HG02763 (cell line): ENCODE measurements around the gene EPS8.
"Not testable (repeated sequence)": the region's sequence is repeated elsewhere in the genome, so short reads cannot be mapped to it uniquely, and the experiment has no call there.

Experiments
- ATAC-seq: cut with Tn5 transposase; IDR thresholded peaks from one replicate; pipeline ENCODE4 v1.9.1; 2021; ENCODE audit warnings: mild to moderate bottlenecking, moderate library complexity; ENCODE audit not compliant: unreplicated experiment

The EPS8 gene

GRCh38 chr12:15762162-15762561, 27.0 kb downstream of the EPS8 start:
- ATAC-seq, result not testable (repeated sequence)

DNA sequence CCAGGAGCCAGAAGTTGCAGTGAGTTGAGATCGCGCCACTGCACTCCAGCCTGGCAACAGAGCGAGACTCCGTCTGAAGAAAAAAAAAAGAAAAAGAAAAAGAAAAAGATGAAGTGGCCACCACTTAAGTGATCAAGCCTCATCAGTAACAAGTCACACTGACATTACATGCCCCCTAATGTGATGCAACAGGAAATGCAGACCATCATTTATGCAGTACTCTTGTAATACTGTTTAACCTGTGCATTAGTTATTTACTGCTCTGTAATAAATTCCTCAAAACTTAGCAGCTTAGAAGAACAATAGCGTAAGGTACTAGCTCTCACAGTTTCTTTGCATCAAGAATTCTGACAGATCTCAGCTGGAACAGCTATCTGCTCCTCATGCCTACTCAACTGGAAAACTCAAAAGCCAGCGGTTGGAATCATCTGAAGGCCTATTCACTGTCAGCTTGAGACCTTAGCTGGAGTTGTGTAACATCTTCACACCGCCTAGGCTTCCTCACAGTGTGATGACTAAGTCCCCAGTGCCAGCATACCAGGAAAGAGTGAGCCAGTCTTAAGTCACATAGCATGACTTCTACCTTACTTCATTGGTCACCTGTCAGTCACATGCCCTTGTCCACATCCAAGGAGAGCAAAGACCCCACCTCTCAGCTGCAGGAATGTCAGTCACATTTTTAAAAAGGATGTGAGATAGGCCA, 31.5 kb downstream of the EPS8 start:
- ATAC-seq, result no peak

GRCh38 chr12:15756822-15757221, 32.4 kb downstream of the EPS8 start:
- no peak for ATAC-seq

GRCh38 chr12:15754233-15754632, 35.0 kb downstream of the EPS8 start:
- ATAC-seq, result no peak

GRCh38 chr12:15752785-15753184, 36.4 kb downstream of the EPS8 start:
- ATAC-seq, result no peak

DNA sequence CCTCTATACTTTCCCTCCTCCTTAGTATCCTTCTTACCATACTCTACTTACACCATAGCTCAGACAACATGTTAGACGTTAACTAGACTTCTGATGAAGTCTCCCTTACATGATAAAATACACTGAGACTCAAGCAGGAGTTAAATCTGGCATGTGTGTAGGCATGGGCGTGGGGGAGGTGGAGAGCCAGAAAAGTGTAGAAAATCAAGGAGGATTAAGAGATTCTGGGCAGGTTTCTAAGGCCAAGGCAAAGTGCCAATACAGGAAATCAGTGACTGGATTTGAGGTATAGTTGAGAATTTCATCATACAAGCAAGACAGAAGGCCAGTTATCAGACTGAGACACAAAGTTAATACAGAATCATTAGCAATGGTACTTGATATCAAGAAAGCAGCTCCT, 37.4 kb downstream of the EPS8 start:
- no peak for ATAC-seq

GRCh38 chr12:15749937-15750336, 39.3 kb downstream of the EPS8 start:
- ATAC-seq, result no peak

DNA sequence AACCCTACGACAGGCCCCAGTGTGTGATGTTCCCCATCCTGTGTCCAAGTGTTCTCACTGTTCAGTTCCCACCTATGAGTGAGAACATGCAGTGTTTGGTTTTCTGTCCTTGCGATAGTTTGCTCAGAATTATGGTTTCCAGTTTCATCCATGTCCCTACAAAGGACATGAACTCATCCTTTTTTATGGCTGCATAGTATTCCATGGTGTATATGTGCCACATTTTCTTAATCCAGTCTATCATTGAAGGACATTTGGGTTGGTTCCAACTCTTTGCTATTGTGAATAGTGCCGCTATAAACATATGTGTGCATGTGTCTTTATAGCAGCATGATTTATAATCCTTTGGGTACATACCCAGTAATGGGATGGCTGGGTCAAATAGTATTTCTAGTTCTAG, 47.3 kb downstream of the EPS8 start:
- ATAC-seq, result not testable (repeated sequence)

- no peak for ATAC-seq
Observed at GRCh38 chr12:15741082-15741481, 48.1 kb downstream of the EPS8 start.

- not testable (repeated sequence) for ATAC-seq
Observed at GRCh38 chr12:15740389-15740788, 48.8 kb downstream of the EPS8 start.

GRCh38 chr12:15738438-15739015, 50.7 kb downstream of the EPS8 start:
- ATAC-seq, result no peak

DNA sequence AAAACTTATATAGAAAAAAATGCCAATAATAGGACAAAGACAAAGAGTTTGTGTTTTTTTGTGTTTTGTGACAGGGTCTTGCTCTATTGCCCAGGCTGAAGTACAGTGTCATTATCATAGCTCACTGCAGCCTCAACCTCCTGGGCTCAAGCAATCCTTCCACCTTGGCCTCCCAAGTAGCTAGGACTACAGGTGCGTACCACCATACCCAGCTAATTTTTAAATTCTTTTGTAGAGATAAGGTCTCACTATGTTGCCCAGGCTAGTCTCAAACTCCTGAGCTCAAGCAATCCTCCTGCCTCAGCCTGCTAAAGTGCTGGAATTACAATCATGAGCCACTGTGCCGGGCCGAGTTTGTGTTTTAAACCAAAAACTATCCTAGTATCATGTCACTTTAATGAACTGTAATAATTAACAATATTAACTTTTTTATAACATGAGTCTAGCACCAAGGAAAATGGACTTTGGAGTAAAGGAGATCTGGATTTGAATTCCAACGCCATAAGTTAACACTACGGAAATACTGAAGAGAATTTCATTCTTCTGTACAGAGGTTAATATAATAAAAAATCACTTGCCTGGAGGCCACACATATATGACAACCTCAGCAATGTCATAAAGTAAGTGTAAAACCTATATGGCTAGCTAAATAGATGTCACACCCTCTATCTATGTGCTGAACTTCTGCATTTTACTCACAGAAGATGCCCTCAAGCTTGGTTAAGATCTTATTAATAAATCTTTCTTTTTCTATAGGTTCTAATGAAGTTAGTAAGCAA, 53.2 kb downstream of the EPS8 start:
- ATAC-seq, result no peak

- ATAC-seq, result peak; percentile 17
Observed at GRCh38 chr12:15733136-15733535, 56.1 kb downstream of the EPS8 start.

- ATAC-seq, result peak; percentile 66
Observed at GRCh38 chr12:15732341-15733061, 56.7 kb downstream of the EPS8 start.

DNA sequence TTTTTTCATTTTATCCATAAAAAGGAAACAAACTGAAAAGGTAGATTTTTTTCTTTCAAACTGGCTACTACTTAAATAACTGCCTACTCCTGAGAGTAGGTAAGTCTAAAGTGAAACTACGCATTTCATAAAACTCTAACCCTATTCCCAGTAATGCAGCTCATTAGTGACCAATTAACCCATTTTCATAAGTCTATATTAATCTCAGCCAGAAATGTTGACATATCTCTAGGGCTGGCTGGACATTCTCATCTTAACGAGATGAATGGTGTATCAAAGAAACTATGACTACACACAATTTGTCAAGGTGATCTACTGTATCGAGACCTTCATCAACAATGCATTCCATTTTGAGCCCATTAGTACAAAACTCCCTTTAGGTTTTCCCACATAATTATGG, 57.2 kb downstream of the EPS8 start:
- ATAC-seq, result no peak

- ATAC-seq, result no peak
Observed at GRCh38 chr12:15729097-15729496, 60.1 kb downstream of the EPS8 start.

- no peak for ATAC-seq
Observed at GRCh38 chr12:15728118-15728598, 61.0 kb downstream of the EPS8 start.

- no peak for ATAC-seq
Observed at GRCh38 chr12:15726878-15727150, 62.4 kb downstream of the EPS8 start.

- no peak for ATAC-seq
Observed at GRCh38 chr12:15726027-15726877, 62.9 kb downstream of the EPS8 start.

GRCh38 chr12:15722951-15723350, 66.2 kb downstream of the EPS8 start:
- ATAC-seq, result no peak
